IPS-NIHi11 (cell line): ENCODE results near the gene GCLC.
"Not testable (repeated sequence)": the region's sequence is repeated elsewhere in the genome, so short reads cannot be mapped to it uniquely, and the experiment has no call there.

Experiments used
- DNase-seq: peaks from one replicate; pipeline ENCODE4 v3.0.0; 2012; ENCODE audit warnings: mixed read lengths, low spot score

GCLC gene

DNA sequence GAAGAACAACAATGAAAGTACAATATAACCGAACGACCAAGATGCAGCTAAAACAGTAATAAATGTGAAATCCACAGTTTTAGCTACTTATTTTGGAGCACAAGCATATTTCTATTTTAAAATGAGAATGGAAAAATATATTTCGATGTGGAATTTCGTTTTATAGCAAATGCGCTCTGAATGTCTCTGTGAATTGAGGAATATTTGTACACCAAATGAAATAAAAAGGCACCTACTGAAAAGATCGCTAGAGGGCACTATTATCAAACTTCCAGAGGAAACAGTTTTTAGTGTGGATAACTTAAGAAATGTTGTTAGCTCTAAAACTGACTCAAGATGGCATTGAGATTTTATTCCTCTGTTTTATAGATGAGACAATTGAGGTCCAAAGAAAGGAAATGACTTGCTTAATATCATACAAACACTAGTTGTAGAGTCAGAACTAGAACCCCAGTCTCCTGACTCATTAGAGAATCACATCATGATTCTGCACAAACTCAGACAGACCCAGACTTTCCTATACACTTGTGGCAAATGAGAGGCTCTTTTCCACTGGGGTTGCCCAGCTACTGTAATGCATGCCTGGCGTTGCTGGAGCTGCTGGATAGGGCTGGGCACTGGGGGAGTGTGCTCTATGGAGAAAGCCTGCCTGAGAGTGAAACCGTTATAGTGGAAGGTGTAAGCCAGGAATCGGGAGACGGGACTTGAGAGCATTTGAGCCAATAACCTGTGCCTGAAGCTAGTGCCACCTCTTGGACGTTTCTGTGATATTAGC lies 51.9 kb downstream of the GCLC start:
- peak; percentile 32 for DNase-seq

- DNase-seq = no peak
These were observed 57.8 kb downstream of the GCLC start for GRCh38 chr6:53487080-53487479.

DNA sequence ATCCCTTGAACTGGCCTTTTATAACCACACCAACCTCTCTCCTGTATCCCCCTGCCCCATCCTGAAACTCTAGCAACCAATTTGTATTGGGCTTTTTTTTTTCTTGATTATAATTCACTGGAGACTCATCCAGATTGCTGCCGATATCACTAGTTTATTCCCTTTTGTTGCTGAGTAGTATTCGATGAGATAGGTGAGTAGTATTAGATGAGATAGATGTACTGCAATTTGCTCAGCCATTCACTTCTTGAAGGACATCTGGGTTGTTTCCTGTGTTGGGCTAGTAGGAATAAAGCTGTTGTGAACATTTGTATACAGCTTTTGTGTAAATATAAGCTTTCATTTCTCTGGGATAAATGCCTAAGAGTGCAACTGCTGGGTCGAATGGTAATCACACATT lies 58.2 kb downstream of the GCLC start:
- no peak for DNase-seq

DNA sequence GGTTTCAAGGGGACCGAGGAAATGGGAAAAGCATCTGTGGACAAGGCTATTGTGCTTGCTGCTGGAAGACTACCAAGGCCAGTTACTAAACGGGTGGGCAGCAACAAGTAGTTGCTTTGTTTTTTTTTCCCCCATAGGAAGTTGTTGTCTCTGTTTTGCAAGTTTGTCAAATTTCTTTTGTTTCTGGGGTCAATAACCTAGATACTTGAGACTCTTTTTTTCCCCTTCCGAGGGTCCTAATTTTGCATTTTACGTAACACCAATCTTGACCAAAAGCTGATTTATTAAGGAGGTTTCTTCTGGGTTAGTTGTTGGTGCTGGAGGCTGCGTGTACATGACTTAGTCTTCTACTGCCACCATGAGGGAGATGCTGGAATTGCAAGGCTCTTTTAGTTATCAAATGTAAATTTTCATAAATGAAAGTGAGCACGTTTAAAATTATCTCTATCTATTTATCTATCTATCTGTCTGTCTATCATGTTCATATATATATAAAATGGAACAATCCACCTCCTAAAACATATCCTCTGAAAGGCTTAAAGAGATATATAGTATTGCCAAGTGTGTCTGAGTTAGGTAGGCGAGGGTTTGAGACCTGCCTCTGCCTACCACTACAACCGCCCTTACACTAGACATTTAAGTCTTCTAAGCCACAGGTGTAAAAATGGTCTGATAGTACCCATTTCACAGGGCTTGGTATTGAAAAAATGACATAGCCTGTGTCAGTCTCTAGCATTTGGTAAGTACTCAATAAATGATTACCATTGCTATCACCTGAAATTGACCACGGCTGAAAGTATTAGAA lies 60.2 kb downstream of the GCLC start:
- DNase-seq = peak; percentile 47

GRCh38 chr6:53483423-53484353 lies 61.2 kb downstream of the GCLC start:
- no peak for DNase-seq

GRCh38 chr6:53481323-53481722 lies 63.6 kb downstream of the GCLC start:
- no peak for DNase-seq

DNA sequence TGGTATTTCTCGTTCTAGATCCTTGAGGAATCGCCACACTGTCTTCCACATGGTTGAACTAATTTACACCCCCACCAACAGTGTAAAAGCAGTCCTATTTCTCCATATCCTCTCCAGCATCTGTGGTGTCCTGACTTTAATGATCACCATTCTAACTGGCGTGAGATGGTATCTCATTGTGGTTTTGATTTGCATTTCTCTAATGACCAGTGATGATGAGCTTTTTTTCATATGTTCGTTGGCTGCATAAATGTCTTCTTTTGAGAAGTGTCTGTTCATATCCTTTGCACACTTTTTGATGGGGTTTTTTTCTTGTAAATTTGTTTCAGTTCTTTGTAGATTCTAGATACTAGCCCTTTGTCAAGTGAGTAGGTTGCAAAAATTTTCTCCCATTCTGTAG lies 64.1 kb downstream of the GCLC start:
- DNase-seq = not testable (repeated sequence)

GRCh38 chr6:53479871-53480270 lies 65.0 kb downstream of the GCLC start:
- DNase-seq = no peak

DNA sequence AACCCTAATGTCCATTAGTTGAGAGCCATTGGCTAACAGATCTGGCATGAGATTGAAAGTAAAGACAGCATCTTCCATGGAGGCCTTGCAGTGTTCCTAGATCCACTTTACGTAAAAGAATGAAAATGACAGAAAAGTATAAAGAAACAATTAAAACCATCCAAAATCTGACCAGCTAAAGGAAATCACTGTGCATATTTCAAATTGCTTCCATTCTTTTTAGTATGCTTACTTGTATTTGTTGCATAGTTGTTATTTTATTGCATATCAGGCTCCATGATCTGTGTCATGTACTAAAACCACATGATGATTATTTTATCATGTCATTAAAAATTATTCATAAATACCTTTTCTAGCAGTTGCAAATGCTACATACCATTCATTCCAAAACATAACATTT lies 67.9 kb downstream of the GCLC start:
- DNase-seq = no peak

GRCh38 chr6:53474010-53474409 lies 70.9 kb downstream of the GCLC start:
- no peak for DNase-seq

DNA sequence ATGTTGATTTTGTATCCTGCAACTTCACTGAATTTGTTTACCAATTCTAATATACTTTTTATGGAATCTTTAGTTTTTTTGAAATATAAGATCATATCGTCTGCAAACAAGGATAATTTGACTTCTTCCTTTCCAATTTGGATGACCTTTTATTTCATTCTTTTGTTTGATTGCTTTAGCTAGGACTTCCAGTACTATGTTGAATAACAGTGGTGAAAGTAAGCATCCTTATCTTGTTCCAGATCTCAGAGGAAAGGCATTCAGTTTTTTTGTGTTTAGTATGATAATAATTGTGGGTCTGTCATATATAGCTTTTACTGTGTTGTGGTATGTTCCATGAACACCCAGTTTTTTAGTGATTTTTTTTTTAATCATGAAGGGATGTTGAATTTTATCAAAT lies 75.7 kb downstream of the GCLC start:
- no peak for DNase-seq

GRCh38 chr6:53466257-53466656 lies 78.6 kb downstream of the GCLC start:
- DNase-seq = no peak

DNA sequence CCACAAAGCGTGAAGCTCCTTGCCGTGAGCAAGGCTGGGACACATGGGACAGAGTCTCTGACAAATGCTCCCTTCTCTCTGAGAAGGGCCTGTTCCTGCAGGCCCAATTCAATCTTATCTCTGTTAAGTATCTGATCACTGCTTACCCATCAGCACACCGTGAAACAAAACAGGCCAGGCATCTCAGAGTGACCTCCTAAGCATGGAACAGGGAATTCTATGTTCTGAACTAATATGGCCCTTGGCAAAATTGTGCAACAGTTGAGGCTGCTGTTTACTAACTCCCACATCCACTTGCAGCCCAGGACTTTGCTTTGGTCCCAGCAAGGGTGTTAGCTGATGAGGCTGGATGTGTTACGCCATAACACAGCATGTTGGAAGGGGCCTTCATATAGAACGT lies 79.2 kb downstream of the GCLC start:
- DNase-seq = no peak

DNA sequence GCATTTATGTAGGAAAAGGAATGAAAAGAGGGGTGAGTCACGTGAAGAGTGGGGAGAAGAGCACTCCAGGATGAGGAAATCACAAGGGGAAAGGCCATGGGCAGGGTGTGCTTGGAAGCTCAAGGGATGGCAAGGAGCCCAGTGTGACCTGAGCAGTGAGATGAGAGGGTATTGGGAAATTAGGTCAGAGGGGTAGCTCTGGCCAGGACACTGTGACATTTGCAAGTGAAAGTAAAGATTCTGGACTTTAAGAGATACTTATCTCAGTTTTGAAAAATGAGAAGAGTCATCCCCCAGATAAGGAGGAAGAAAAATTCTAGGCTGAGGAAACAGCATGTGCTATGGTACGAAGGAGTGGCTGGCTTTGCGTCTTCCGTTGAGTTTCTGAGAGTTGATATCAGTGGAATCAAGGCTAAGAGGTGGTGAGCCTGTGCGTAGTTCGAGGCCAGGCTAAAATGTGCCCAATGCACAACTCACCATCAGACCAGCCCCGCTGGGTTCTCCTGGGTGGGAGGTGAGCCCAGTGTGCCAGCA lies 79.9 kb downstream of the GCLC start:
- no peak for DNase-seq

DNA sequence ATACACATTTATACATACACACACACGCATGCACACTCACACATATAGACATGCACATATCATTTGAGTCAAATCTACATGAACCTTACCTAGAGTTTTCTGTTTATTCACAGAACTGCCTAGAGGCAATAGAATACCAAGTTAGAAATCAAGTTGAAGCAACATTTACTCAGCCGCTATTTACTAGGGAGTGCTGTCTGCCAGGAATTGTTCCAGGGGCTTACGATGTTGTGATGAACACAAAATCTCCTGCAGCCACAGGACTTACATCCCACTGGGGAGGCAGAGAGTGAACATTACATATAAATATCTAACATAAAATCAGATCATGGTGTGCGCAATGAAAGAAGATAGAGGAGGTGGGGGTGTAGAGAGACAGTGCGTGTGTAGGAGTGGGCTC lies 80.4 kb downstream of the GCLC start:
- no peak for DNase-seq

DNA sequence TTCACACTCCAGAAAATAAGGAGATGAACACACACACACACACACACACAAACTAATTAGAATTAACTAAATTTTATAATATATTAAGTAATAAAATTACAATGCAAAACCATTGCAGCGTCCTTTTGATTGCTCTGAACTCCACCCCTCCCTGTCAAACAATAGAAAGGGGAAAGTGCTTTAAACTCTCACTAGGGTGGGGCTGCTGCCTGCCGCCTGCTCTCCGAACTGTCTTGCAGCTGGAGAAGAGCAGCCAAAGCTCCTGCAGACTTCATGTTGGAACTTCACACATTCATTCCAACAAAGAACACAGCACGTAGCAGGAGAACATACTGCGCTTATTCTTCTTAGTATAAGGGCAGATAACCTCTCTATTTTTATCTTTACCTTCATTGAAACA lies 83.2 kb downstream of the GCLC start:
- no peak for DNase-seq

GRCh38 chr6:53461041-53461656 lies 83.8 kb downstream of the GCLC start:
- no peak for DNase-seq

- DNase-seq = no peak
These were observed 86.6 kb downstream of the GCLC start for GRCh38 chr6:53458105-53458866.

DNA sequence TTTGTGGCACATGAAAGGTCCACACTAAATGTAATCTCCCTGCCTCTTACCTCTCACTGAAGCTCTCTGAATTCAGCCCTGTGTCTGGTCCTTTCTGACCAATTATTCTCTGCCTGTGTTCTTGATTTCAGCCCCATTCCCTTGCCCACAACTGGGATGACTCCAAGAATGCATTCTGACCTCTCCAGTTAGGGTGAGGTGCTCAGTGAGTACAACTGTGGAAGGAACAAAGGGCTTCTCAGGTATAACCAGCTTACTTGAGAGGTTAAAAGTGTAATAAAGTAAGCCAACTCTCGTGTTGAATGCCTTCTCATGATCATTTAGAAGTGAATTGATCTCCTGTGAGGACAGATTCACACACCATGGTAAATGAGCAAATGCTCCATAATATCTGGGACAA lies 88.1 kb downstream of the GCLC start:
- no peak for DNase-seq

DNA sequence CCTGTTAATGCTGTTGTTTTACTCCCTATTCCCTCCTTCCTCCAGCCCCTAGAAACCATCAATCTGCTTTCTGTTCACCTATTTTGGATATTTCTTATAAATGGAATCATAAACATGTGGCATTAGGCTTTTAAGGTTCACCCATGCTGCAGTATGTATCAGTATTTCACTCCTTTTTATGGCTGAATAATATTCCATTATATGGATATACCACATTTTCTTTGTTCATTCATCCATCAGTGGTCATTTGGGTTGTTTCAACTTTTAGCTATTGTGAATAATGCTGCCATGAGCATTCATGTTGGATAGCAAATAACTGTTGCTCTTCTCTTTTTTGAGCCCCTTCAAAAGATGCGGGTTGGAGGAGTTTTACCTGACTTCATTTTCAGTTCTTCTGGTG lies 89.2 kb downstream of the GCLC start:
- no peak for DNase-seq

- DNase-seq = no peak
These were observed 93.7 kb downstream of the GCLC start for GRCh38 chr6:53451165-53451564.
